ELR (cell line): ENCODE measurements around the gene TH.

Source experiments
- DNase-seq: peaks from one replicate; pipeline ENCODE4 v3.0.0-alpha.2; 2015; ENCODE audit warnings: low read depth

TH gene

GRCh38 chr11:2171591-2172003 is at the start of gene TH:
TSS of gene TH (minus strand) at chr11:2171815. CDS start at chr11:2171786, 29 bp downstream.
- no peak for DNase-seq

GRCh38 chr11:2221024-2221423 is 49.4 kb upstream of the TH start:
- DNase-seq = no peak

GRCh38 chr11:2220173-2220771 is 48.7 kb upstream of the TH start:
- no peak for DNase-seq

- DNase-seq = no peak
These were observed 47.9 kb upstream of the TH start for GRCh38 chr11:2219318-2220017.

- no peak for DNase-seq
These were observed 46.5 kb upstream of the TH start for GRCh38 chr11:2218031-2218633.

- DNase-seq = no peak
These were observed 45.8 kb upstream of the TH start for GRCh38 chr11:2217211-2218030.

GRCh38 chr11:2216400-2217064 is 44.9 kb upstream of the TH start:
- DNase-seq = no peak

GRCh38 chr11:2215561-2216399 is 44.2 kb upstream of the TH start:
- no peak for DNase-seq

- no peak for DNase-seq
These were observed 43.6 kb upstream of the TH start for GRCh38 chr11:2215230-2215560.

- no peak for DNase-seq
These were observed 43.1 kb upstream of the TH start for GRCh38 chr11:2214527-2215229.

GRCh38 chr11:2213890-2214526 is 42.4 kb upstream of the TH start:
- DNase-seq = no peak

GRCh38 chr11:2213384-2213842 is 41.8 kb upstream of the TH start:
- DNase-seq = no peak

GRCh38 chr11:2212411-2213251 is 41.0 kb upstream of the TH start:
- DNase-seq = no peak

GRCh38 chr11:2211113-2211971 is 39.7 kb upstream of the TH start:
- no peak for DNase-seq

- DNase-seq = no peak
These were observed 38.9 kb upstream of the TH start for GRCh38 chr11:2210366-2211112.

GRCh38 chr11:2209900-2210321 is 38.3 kb upstream of the TH start:
- DNase-seq = no peak

- no peak for DNase-seq
These were observed 37.8 kb upstream of the TH start for GRCh38 chr11:2209370-2209801.
